Sigmoid colon (tissue), 7 donors: Measurements from ENCODE around the gene CKB. TPM values are rescaled to one million over a fixed set of nuclear protein-coding genes. Genes with fewer than 3 reads are reported as not detected.

Experiments used
- DNase-seq: peaks from one replicate; pipeline ENCODE4 v3.0.0-alpha.2; 2019
- H3K27ac ChIP-seq, 4 donors: fragments of 200-600 bp; sonication (generic); one replicate each; pipeline ENCODE4 v1.5.1; 2016 to 2019; ENCODE audit warnings: mild to moderate bottlenecking in 1 of 4
- H3K27me3 ChIP-seq, 3 donors: fragments of 200-600 bp; sonication (generic); one replicate each; pipeline ENCODE4 v1.5.1; 2019; ENCODE audit warnings: mild to moderate bottlenecking in 1 of 3
- H3K36me3 ChIP-seq, 4 donors: fragments of 200-600 bp; sonication (generic); one replicate each; pipeline ENCODE4 v1.5.1; 2016 to 2019
- H3K4me1 ChIP-seq, 4 donors: fragments of 200-600 bp; sonication (generic); one replicate each; pipeline ENCODE4 v1.5.1; 2017 to 2019
- H3K4me3 ChIP-seq, 4 donors: fragments of 200-600 bp; sonication (generic); one replicate each; pipeline ENCODE4 v1.5.1; 2017 to 2019; ENCODE audit warnings: mild to moderate bottlenecking in 2 of 4, moderate library complexity in 1 of 4
- H3K9me3 ChIP-seq, 4 donors: fragments of 200-600 bp in 3 of 4; sonication (generic) in 3 of 4; one replicate each; pipeline versions ENCODE4 v1.5.1 to v1.6.1; 2013 to 2019
- CTCF ChIP-seq, 4 experiments: fragments of 450-650 bp in 3 of 4; fragments of 200-600 bp in 1 of 4; IDR thresholded peaks; one replicate each; pipeline ENCODE4 v1.5.1; 2016 to 2019; ENCODE audit warnings: antibody characterized with exemption in 4 of 4, mild to moderate bottlenecking in 3 of 4, moderate library complexity in 2 of 4
- EP300 ChIP-seq, 4 donors: sonication (generic); formaldehyde crosslinking; IDR thresholded peaks; one replicate each; pipeline ENCODE4 v1.6.1; 2017; ENCODE audit warnings: antibody characterized with exemption in 4 of 4
- POLR2A ChIP-seq, 2 donors: fragments of 450-650 bp; IDR thresholded peaks; one replicate each; pipeline ENCODE4 v1.6.1; 2016; ENCODE audit warnings: antibody characterized with exemption in 2 of 2, mild to moderate bottlenecking in 2 of 2, moderate library complexity in 2 of 2
- POLR2AphosphoS5 ChIP-seq, 4 donors: sonication (generic); formaldehyde crosslinking; IDR thresholded peaks; one replicate each; pipeline ENCODE4 v1.6.1; 2017; ENCODE audit warnings: antibody characterized with exemption in 4 of 4
- WGBS, 2 donors: extraction: QIAGEN DNeasy Blood & Tissue Kit; methylation state at CpG; one replicate each; pipeline ENCODE4 v1.1.7; 2013; 5-methylcytosine and 5-hydroxymethylcytosine counted together
- intact Hi-C: fragments of 100-400 bp; cut with DNase I; formaldehyde crosslinking; loops from one replicate; pipeline ENCODE4 v1.15.1; 2023
- polyA plus RNA-seq, 3 donors: library from polyadenylated mRNA; stranded (reverse); fragments of 200-250 nt; gene quantifications; one replicate each; pipeline ENCODE4 v1.2.3, GENCODE V29; 2013
- total RNA-seq, 4 donors: library from RNA; depleted of rRNA; stranded (reverse); fragments of >200 nt; gene quantifications; one replicate each; pipeline ENCODE4 v1.1.0, GENCODE V29; 2016
- donor health status: healthy with polysubstance abuse.
- donor health status: Bipolar disorder and iron deficiency.
- donor health status: healthy.

Gene CKB
- total and polyA plus RNA-seq, 7 donors, result 905 to 2,176 (median 1,347) TPM

DNA sequence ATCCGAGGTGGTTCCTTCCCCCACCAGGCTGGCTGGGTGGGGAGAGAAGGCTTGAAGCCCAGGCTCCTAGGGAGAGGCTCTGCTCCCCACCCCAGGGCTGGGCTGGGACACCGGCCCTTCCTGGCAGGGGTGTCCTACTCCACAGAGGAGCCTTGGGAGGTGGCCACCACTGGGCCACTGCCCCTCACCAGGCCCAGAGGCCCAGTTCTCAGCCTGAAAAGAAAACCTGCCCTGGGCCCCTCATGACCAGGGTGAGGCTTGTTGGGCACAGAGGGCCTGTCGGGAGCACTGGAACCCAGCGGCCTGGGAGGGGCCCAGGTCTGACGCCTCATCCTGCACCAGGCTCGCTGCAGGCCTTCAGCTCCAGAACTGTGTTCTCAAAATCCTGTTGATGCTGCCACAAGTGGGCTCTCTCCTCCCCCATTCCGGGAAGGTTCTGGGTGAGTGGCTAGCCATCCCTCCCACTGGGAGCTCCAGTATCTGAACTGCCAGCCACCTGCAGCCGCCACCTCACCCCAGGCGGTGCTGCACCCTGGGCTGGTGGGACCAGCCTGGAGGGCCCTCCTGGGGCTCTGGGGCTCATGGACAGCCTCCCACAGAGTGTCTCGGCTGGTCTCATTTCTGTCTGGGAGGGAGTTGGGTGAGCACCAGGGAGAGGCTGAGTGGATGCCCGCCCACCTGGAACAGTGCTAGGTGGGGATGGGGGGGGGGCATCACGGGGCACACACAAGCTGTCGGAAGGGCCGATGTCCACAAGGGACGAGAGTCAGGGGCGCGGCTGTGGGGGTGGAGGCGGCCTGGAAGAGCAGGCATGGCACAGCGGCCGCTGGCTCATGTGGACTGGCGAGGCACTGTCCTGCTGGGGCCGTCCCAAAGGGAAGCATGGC is 28.1 kb upstream of the CKB start:
- H3K4me3 ChIP-seq, result peak overlapping the region in 3 of 4 donors; percentile 1 to 40 (median 16)
- peak overlapping the region; percentile 87 to 98 (median 95) for H3K27ac ChIP-seq
- H3K9me3 ChIP-seq, result no peaks in the 10 kb centered on the region
- H3K4me1 ChIP-seq, result peaks cover 0 to 87% (median 70%) of the 10 kb centered on the region in 4 donors
- no peaks in the 10 kb centered on the region for H3K36me3 ChIP-seq
- DNase-seq, result peak; percentile 81
- WGBS, 2 donors, result 75 to 77% methylated on average over 22 of the region's 22 CpGs
- no peaks in the 10 kb centered on the region for H3K27me3 ChIP-seq
- no peak for TF ChIP-seq POLR2AphosphoS5 (IDR thresholded peaks at IDR 0.05)
- no peak for TF ChIP-seq EP300 (IDR thresholded peaks at IDR 0.05)
- no peak for TF ChIP-seq CTCF (IDR thresholded peaks at IDR 0.05)
- TF ChIP-seq POLR2A (IDR thresholded peaks at IDR 0.05), result no peak
- intact Hi-C loops, result no loop called here

- DNase-seq, result peak; percentile 89
- WGBS, 2 donors, result 66 to 86% methylated on average over 30 of the region's 30 CpGs
- TF ChIP-seq POLR2A (IDR thresholded peaks at IDR 0.05) (no peak), CTCF (IDR thresholded peaks at IDR 0.05) (no peak), EP300 (IDR thresholded peaks at IDR 0.05) (no peak), POLR2AphosphoS5 (IDR thresholded peaks at IDR 0.05) (no peak)
- peak overlapping the region; percentile 87 to 98 (median 95) for H3K27ac ChIP-seq
- H3K9me3 ChIP-seq, result no peaks in the 10 kb centered on the region
- no peaks in the 10 kb centered on the region for H3K36me3 ChIP-seq
- H3K27me3 ChIP-seq, result no peaks in the 10 kb centered on the region
- intact Hi-C loops, result no loop called here
- H3K4me3 ChIP-seq, result peak overlapping the region in 1 of 4 donors; percentile 40
- H3K4me1 ChIP-seq, result peaks cover 0 to 90% (median 78%) of the 10 kb centered on the region in 4 donors
These were observed 27.0 kb upstream of the CKB start for GRCh38 chr14:103549361-103550311.

DNA sequence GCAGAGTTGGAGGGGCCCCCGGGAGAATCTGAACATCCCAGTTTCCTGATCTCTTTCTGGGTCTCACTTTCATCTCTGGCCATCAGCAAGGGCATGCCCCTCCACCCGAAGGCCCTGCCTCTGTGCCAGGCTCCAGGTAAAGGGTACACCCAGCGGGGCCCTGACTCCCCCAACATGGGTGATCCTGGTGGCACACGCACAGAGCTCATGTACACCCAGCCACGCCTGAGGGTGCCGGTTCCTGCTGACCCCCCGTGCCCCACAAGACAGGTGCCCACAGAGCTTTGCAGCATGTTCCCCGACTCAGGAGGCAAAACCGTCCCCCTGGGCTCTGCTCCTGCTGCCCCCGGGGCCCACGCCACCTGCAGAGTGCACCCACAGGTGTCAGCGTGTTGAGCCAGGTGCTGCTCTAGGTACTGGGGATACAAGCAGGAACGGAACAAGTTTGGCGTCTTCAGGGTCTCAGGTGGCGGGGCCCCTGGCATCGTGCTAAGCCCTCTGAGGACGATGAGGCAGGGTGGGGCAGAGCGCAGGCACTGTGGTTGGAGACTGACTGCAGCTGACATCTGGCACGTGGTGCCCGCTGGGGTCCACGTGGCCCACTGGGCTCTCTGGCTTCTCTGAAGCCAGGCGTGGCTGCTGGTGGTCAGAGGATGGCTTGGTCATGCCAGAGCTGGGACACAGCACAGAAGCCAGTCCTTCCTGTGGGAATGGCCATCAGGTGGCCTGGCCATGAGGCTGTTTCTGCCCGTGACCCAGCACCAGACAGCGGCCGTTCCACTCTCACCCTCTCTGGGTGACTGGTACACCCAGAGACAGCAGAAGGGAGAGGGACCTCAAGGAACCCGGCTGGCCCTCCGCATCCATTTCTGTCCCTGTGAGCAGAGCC is 26.1 kb upstream of the CKB start:
- peak overlapping the region; percentile 87 to 98 (median 95) for H3K27ac ChIP-seq
- intact Hi-C loops, result no loop called here
- H3K4me1 ChIP-seq, result peaks cover 0 to 90% (median 87%) of the 10 kb centered on the region in 4 donors

More for the DNA sequence above, 26.1 kb upstream of the CKB start:
- DNase-seq, result no peak
- H3K36me3 ChIP-seq, result no peaks in the 10 kb centered on the region
- peak overlapping the region in 1 of 4 donors; percentile 40 for H3K4me3 ChIP-seq
- no peak for TF ChIP-seq POLR2AphosphoS5 (IDR thresholded peaks at IDR 0.05)
- no peak for TF ChIP-seq EP300 (IDR thresholded peaks at IDR 0.05)
- no peak for TF ChIP-seq CTCF (IDR thresholded peaks at IDR 0.05)
- TF ChIP-seq POLR2A (IDR thresholded peaks at IDR 0.05), result no peak
- no peaks in the 10 kb centered on the region for H3K9me3 ChIP-seq
- whole genome bisulfite sequencing, 2 donors, result 91 to 92% methylated on average over 27 of the region's 27 CpGs
- no peaks in the 10 kb centered on the region for H3K27me3 ChIP-seq
